GM19025 (cell line): ENCODE measurements around the gene TAF15.

Experiments used
- ATAC-seq: cut with Tn5 transposase; IDR thresholded peaks from one replicate; pipeline ENCODE4 v1.9.1; 2021; ENCODE audit warnings: mild to moderate bottlenecking, low read depth, moderate library complexity; ENCODE audit not compliant: unreplicated experiment

The TAF15 gene

GRCh38 chr17:35812456-35812855 lies 3.2 kb downstream of the TAF15 start:
- no peak for ATAC-seq

GRCh38 chr17:35816723-35817122 lies 7.4 kb downstream of the TAF15 start:
- no peak for ATAC-seq

- no peak for ATAC-seq
Observed at GRCh38 chr17:35817196-35817595, 7.9 kb downstream of the TAF15 start.

- no peak for ATAC-seq
Observed at GRCh38 chr17:35819455-35819854, 10.2 kb downstream of the TAF15 start.

GRCh38 chr17:35821308-35821707 lies 12.0 kb downstream of the TAF15 start:
- ATAC-seq, result no peak

- no peak for ATAC-seq
Observed at GRCh38 chr17:35825206-35825605, 15.9 kb downstream of the TAF15 start.

- no peak for ATAC-seq
Observed at GRCh38 chr17:35841101-35841500, 31.8 kb downstream of the TAF15 start.

GRCh38 chr17:35841505-35841904 lies 32.2 kb downstream of the TAF15 start:
- ATAC-seq, result no peak

GRCh38 chr17:35842239-35842638 lies 33.0 kb downstream of the TAF15 start:
- no peak for ATAC-seq

- ATAC-seq, result no peak
Observed at GRCh38 chr17:35843698-35844097, 34.4 kb downstream of the TAF15 start.

- no peak for ATAC-seq
Observed at GRCh38 chr17:35844547-35844946, 35.3 kb downstream of the TAF15 start.

GRCh38 chr17:35846055-35846809 lies 36.9 kb downstream of the TAF15 start:
- no peak for ATAC-seq

- ATAC-seq, result no peak
Observed at GRCh38 chr17:35847006-35847405, 37.7 kb downstream of the TAF15 start.

GRCh38 chr17:35847633-35848373 lies 38.5 kb downstream of the TAF15 start:
- ATAC-seq, result no peak

GRCh38 chr17:35849469-35850348 lies 40.4 kb downstream of the TAF15 start:
- no peak for ATAC-seq

GRCh38 chr17:35855965-35856364 lies 46.7 kb downstream of the TAF15 start:
- no peak for ATAC-seq

- no peak for ATAC-seq
Observed at GRCh38 chr17:35856603-35857002, 47.3 kb downstream of the TAF15 start.

GRCh38 chr17:35864853-35865252 lies 55.6 kb downstream of the TAF15 start:
- ATAC-seq, result no peak

GRCh38 chr17:35865412-35866340 lies 56.4 kb downstream of the TAF15 start:
- ATAC-seq, result no peak

- no peak for ATAC-seq
Observed at GRCh38 chr17:35866341-35866950, 57.2 kb downstream of the TAF15 start.
